Muscle of leg (tissue), 11 donors: ENCODE results near the gene MDFIC. TPM values are rescaled to one million over a fixed set of nuclear protein-coding genes. Genes with fewer than 3 reads are reported as not detected.

Experiments
- DNase-seq: peaks from one replicate; pipeline ENCODE4 v3.0.0; 2013
- H3K27ac ChIP-seq: one replicate; pipeline ENCODE4 v1.5.1; 2013; ENCODE audit warnings: mild to moderate bottlenecking, low read length, control low read depth
- H3K27me3 ChIP-seq: one replicate; pipeline ENCODE4 v1.6.1; 2013; ENCODE audit warnings: low read length; ENCODE audit not compliant: control insufficient read depth, insufficient read depth
- H3K36me3 ChIP-seq: one replicate; pipeline ENCODE4 v1.6.1; 2013; ENCODE audit warnings: low read length; ENCODE audit not compliant: control insufficient read depth, insufficient read depth
- H3K4me1 ChIP-seq: one replicate; pipeline ENCODE4 v1.6.1; 2013; ENCODE audit warnings: low read length; ENCODE audit not compliant: control insufficient read depth, insufficient read depth
- H3K4me3 ChIP-seq: one replicate; pipeline ENCODE4 v1.5.1; 2013; ENCODE audit warnings: low read length, control low read depth
- H3K9me3 ChIP-seq: replicated peaks from 2 replicates; pipeline ENCODE4 v1.6.1; 2013; ENCODE audit warnings: low read depth, low read length; ENCODE audit not compliant: control insufficient read depth
- WGBS: methylation state at CpG from one replicate; pipeline ENCODE4 v1.1.5; 2013; ENCODE audit warnings: missing lambda C conversion rate; ENCODE audit not compliant: insufficient coverage; 5-methylcytosine and 5-hydroxymethylcytosine counted together
- polyA plus RNA-seq, 8 donors: library from polyadenylated mRNA; unstranded; fragments of 120-200 nt; gene quantifications; one replicate each; pipeline versions ENCODE4 v1.2.1 to v1.2.3, GENCODE V29; 2013; ENCODE audit warnings: inconsistent platforms in 1 of 8, low replicate concordance in 1 of 8; ENCODE audit not compliant: insufficient read length in 8 of 8, insufficient read depth in 1 of 8
- total RNA-seq: library from RNA; stranded (reverse); fragments of 120-200 nt; gene quantifications from one replicate; pipeline ENCODE4 v1.2.4, GENCODE V29; 2013

MDFIC gene
- total and polyA plus RNA-seq, 9 donors: 24.5 to 44.3 (median 34.0) TPM

DNA sequence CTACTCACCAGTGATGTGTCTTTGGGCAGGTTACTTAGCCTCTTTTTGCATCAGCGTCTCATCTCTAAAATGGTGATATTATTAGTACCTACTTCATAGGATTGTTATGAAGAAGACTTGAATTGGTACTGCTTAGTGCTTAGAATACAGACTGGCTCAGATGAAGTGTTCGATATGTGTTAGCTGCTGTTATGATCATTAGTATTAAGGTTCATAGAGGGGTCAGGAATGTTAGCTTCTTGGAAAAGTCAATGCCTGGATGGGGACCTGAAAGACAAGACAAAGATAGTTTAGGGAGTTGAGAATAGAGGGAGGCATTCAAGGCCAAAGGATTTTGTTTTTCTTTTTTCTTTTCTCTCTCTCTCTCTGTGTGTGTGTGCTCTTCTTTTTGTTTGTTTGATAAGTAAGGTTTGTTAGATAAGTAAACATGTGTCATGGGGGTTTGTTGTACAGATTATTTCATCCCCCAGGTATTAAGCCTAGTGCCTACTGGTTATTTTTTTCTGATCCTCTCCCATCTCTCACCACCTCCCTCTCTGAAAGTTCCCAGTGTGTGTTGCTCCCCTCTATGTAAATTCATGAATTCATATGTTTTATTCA lies 63.3 kb downstream of the MDFIC start:
- no CpG with 5 or more reads among the region's 2 CpGs for WGBS
- Histone ChIP-seq H3K9me3 (no peaks in the 10 kb centered on the region), H3K27ac (no peak overlapping the region), H3K27me3 (no peaks in the 10 kb centered on the region), H3K36me3 (peaks cover 3% of the 10 kb centered on the region), H3K4me1 (no peaks in the 10 kb centered on the region), H3K4me3 (no peak overlapping the region)
- DNase-seq: peak; percentile 40

DNA sequence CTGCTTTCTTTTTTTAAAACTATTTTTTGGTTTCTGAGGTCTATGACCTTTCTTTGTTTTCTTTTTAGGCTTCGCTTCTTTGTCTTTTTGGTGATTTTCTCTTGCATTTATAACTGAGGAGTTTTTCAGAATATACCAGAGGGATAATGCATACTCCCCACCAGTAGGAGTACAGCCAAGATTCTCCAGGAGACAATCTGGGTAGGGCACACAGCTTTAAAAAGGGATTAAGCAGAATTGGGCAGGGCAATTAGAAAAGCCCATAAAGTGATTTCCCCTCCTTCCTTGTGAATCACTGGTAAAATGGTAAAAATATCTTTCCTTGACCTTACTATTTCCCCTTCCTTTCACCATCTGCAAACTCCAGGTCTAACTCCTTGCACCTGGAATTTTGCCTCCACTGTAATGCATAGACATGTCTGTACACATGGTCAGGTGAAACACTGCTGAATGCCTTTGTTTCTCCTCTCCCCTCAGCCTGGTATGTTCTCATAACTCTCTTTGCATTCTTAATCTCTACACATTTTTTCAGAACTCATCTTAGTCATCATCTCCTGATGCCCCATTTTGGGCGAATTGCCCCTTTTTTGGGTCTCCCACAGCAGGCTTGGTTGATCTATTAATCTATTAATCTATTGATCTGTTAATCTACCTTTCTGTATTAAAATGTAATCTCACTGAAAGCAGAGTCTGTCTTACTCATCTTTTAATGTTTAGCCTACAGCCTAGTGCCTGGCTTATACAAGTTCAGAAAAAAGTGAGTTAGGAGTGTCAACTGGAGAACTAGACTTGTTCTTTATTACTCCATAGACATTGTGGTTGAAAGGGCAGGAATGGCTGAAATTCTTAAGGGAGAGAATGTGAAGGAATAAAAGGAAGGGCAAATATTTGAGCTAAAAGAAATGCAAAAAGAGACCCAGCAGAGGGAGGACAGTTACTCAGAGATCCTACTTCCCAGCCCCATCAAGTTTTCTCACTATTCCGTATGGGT lies 64.6 kb downstream of the MDFIC start:
- Histone ChIP-seq H3K9me3 (no peaks in the 10 kb centered on the region), H3K4me3 (no peak overlapping the region), H3K27me3 (no peaks in the 10 kb centered on the region), H3K27ac (no peak overlapping the region), H3K4me1 (no peaks in the 10 kb centered on the region), H3K36me3 (peaks cover 3% of the 10 kb centered on the region)
- DNase-seq: no peak
- WGBS: no CpG with 5 or more reads among the region's 3 CpGs

DNA sequence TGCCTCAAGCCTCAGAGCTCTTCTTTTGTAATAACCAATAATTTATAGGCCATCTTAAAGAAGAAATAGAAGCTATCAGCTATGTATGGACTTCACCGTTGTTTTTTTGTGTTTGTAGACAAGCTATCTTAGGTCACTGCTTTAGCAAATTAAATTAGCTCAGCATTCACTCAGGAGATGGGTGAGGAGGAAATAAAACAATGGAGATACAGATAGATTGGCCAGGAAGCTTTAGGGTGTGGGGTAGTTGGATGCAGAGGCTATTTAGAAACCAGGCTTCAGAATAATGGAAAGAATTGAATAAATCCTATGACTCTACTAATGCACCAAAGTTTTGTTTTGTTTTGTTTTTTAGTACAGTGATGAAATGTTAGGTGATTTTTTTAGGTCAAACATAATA lies 66.1 kb downstream of the MDFIC start:
- Histone ChIP-seq H3K36me3 (peaks cover 3% of the 10 kb centered on the region), H3K9me3 (no peaks in the 10 kb centered on the region), H3K27me3 (no peaks in the 10 kb centered on the region), H3K4me3 (no peak overlapping the region), H3K4me1 (no peaks in the 10 kb centered on the region), H3K27ac (no peak overlapping the region)
- no CpG with 5 or more reads among the region's 1 CpG for WGBS
- peak; percentile 26 for DNase-seq

DNA sequence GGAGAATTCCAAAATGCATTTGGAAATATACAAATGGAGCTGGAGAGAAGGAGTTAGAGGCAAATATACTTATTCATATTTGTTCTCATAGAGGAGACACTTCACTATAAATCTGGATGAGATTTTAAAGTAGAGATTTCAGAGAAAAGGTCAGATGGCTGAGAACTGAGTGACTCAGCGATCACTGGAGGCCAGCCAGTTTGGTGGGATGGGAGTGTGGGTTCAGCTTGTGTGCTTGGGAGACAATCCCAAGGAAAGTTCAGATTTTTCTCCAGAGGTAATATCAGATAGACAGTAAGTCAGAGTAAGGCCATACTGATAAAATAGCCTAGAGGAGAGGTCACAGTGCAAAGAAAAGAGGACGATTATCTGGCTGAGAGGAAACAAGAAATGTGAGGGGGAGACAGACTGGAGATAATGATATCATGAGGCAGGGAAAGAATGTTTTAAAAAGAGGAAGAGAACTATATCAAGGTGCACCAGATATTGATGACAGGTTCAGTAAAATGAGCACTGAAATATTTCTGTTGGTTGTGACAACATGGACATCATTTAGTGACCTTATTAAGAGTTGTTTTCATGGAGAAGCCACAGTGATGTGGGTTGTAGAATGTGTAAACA lies 67.0 kb downstream of the MDFIC start:
- no peaks in the 10 kb centered on the region for H3K4me1 ChIP-seq
- H3K9me3 ChIP-seq: no peaks in the 10 kb centered on the region
- DNase-seq: peak; percentile 32
- peaks cover 3% of the 10 kb centered on the region for H3K36me3 ChIP-seq
- WGBS: 63% methylated on average over 2 of the region's 2 CpGs
- no peak overlapping the region for H3K4me3 ChIP-seq
- no peaks in the 10 kb centered on the region for H3K27me3 ChIP-seq
- H3K27ac ChIP-seq: no peak overlapping the region

DNA sequence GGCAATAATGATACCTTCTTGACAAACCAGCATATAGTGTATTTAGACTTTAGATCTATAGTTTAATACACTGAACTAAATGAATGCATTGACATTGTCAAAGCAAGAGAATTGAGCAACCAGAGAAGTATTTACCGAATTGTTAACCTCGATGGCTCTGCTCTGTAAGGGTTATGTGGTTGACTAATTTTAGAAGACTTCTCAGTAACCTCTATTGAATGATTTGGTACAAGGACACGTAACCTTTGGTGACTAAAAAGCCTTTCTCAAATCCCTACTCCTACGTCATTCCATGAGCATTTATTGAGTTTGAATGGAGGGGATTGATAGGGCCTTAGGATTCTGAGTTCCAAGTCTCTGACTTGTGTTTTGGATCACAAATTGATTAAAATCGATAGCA lies 67.6 kb downstream of the MDFIC start:
- H3K36me3 ChIP-seq: peaks cover 3% of the 10 kb centered on the region
- no peak for DNase-seq
- H3K27ac ChIP-seq: no peak overlapping the region
- no peak overlapping the region for H3K4me3 ChIP-seq
- no peaks in the 10 kb centered on the region for H3K9me3 ChIP-seq
- no peaks in the 10 kb centered on the region for H3K4me1 ChIP-seq
- no CpG with 5 or more reads among the region's 5 CpGs for WGBS
- no peaks in the 10 kb centered on the region for H3K27me3 ChIP-seq

DNA sequence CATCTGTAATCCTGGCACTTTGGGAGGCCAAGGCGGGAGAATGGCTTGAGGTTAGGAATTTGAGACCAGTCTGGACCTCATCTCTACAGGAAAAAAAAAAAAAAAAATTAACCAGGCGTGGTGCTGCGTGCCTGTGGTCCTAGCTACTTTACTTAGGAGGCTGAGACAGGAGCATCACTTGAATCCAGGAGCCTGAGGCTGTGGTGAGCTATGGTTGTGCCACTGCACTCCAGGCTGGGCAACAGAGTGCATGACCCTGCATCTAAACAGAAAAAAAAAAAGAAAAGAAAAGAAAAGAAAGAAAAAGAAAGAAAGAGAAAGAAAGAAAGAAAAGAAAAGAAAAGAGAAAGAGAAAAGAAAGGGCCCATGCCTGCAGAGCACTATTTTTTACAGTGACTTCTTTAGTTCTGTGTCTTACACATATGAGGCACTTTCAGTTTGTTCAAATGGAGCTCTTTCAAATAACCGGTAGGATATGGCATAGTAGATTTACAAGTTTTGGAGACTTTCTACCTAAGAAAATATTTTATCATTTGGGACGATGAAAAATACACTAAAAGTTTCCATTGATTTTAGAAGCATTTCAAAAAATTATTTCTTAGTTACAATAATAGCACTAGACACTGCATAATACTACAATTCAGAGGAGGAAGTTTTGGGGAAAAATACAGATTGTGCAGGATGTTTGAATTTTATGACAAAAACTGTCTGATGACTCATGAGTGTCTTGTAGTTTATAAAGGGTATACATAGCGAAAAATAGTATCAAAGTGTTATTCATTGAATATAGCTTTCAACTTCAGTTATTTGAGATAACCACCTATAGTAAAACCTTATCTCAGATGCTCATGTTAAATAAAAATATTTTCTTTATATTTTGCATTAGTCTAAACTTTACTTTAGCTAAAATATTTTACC lies 75.9 kb downstream of the MDFIC start:
- Histone ChIP-seq H3K4me3 (no peak overlapping the region), H3K27ac (no peak overlapping the region), H3K27me3 (no peaks in the 10 kb centered on the region), H3K4me1 (no peaks in the 10 kb centered on the region), H3K9me3 (no peaks in the 10 kb centered on the region), H3K36me3 (no peaks in the 10 kb centered on the region)
- DNase-seq: no peak
- no CpG with 5 or more reads among the region's 6 CpGs for WGBS

DNA sequence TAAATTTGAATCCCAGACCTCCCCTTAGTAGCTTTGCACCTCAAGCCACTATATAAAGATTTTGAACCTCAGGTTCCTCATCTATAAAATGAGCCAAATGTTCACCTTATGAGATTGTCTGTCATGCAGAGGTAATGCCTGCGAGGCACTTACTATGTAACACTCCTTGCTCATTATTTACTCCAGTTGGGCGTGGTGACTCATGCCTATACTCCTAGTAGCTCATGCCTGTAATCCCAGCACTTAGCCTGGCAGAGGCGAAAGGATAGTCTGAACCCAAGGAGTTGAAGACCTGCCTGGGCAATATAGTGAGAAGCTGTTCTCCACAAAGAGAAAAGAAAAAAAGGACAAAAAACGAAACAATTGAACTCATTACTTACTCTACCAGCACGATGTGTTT lies 82.2 kb downstream of the MDFIC start:
- H3K27ac ChIP-seq: no peak overlapping the region
- no peaks in the 10 kb centered on the region for H3K9me3 ChIP-seq
- H3K4me3 ChIP-seq: no peak overlapping the region
- H3K36me3 ChIP-seq: peaks cover 2% of the 10 kb centered on the region
- peaks cover 7% of the 10 kb centered on the region for H3K4me1 ChIP-seq
- H3K27me3 ChIP-seq: no peaks in the 10 kb centered on the region
- no peak for DNase-seq
- WGBS: no CpG with 5 or more reads among the region's 5 CpGs

DNA sequence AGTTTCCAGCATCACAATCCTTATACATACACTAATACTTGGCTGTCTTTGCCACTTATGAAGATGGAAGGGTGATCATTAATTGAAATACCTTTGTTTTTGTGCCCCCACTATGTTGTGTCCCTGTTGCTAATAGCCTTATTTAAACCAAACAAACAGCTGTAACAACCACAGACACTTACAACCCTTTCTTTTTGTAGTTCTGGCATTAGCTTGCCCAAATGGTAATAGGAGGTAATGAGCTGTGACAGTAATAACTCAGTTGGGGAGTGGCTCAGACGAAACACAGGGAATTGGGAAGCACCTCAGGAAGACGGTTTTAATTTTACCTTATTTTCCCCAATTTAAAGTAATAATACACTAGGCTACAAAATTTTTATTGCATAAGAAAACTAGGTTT lies 83.4 kb downstream of the MDFIC start:
- Histone ChIP-seq H3K27me3 (no peaks in the 10 kb centered on the region), H3K4me3 (no peak overlapping the region), H3K27ac (no peak overlapping the region), H3K4me1 (peaks cover 7% of the 10 kb centered on the region), H3K36me3 (peaks cover 2% of the 10 kb centered on the region), H3K9me3 (no peaks in the 10 kb centered on the region)
- no peak for DNase-seq
- whole genome bisulfite sequencing: no CpG with 5 or more reads among the region's 2 CpGs

DNA sequence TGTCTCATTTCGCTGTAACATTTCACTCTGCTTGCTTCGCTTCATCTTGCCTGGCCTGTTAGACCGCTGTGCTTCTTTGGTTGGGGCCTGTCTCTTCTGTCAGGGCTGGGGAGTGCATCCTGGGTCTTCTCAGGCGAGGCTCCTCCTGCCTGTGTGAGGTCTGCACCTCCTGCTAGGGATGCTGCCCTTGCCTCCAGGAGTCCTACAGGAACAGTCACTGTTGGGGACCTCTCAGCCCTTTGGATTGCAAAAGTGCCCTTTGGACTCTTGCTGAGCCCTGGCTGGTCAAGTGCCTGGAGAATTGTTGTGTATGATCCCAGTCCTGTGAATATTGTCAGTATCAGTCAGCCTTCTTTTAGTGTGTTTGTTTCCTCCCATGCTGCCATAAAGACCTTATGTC lies 84.1 kb downstream of the MDFIC start:
- Histone ChIP-seq H3K9me3 (no peaks in the 10 kb centered on the region), H3K27me3 (no peaks in the 10 kb centered on the region), H3K4me1 (peaks cover 7% of the 10 kb centered on the region), H3K4me3 (no peak overlapping the region), H3K36me3 (peaks cover 2% of the 10 kb centered on the region), H3K27ac (no peak overlapping the region)
- WGBS: 79% methylated on average over 4 of the region's 4 CpGs
- no peak for DNase-seq
